HG02678 (cell line): ENCODE data around the gene UBR3.
"Not testable (repeated sequence)": the region's sequence is repeated elsewhere in the genome, so short reads cannot be mapped to it uniquely, and the experiment has no call there.

ENCODE experiments used
- ATAC-seq: cut with Tn5 transposase; IDR thresholded peaks from one replicate; pipeline ENCODE4 v1.9.1; 2021; ENCODE audit warnings: mild to moderate bottlenecking, moderate library complexity; ENCODE audit not compliant: unreplicated experiment

Gene UBR3

DNA sequence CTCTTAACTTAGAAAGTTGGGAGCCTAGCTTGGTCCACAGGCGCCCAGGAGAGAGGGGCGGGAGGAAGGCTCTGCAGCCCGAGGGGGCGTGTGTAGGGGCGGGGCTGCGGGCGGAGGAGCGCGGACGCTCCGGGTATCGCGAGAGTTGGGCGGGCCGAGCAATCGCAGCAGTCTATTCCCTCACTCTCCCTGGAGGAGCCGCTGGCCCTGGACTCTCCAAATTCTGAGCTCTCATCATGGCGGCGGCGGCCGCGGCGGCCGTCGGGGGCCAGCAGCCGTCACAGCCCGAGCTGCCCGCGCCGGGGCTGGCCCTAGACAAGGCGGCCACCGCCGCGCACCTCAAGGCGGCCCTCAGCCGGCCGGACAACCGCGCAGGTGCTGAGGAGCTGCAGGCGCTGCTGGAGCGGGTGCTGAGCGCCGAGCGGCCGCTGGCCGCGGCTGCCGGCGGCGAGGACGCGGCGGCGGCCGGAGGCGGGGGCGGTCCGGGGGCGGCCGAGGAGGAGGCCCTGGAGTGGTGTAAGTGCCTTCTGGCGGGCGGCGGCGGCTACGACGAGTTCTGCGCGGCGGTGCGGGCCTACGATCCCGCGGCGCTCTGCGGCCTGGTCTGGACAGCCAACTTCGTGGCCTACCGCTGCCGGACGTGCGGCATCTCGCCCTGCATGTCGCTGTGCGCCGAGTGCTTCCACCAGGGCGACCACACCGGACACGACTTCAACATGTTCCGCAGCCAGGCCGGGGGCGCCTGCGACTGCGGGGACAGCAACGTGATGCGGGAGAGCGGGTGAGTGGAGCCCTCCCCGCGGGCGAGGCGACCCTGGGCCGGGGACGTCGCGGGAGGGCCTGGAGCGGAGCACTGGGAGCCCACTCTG, at the start of gene UBR3:
Gene UBR3 (plus strand): TSS at position 183 of the 869 bp plus-strand sequence. CDS start 54 bp downstream, at position 237.
- ATAC-seq = peak; percentile 83

DNA sequence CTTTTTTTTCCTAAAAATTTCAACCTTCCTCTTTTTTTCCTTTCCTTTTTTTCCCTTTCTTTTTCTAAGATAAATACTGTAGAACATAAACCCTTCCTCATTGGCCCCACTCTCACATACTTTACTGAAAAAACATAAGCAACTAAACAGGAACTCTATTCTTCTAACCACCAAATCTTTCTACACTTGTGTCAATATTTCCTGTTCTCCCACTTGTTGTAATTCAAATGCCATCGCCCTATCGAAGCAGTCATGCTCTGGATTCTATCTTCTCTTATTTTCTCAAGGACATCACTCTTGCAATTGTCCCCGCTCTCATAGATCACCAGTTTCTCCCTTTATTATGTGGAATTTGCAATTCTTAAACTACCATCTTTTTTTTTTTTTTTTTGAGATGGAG, 48.8 kb upstream of the UBR3 start:
- no peak for ATAC-seq

GRCh38 chr2:169781249-169782013, 45.8 kb upstream of the UBR3 start:
- no peak for ATAC-seq

DNA sequence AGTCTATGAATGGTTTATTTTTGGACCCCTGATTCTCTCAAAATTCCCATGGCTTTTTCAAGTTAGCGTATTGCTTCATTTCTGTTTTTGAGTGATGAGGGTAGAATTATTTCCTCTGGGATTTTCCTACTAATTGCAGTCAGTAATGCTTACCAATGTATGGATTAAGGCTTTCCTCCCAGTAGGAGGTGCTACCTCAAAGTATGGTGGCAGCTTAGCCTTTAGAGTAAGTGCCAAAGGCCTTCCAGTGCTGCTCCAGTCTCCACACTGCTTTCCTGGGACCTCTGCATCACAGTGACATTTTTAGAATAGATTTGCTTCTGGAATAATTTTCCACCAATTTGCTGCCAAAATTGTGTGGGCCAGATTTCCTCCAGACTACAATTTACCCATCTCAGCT, 44.7 kb upstream of the UBR3 start:
- no peak for ATAC-seq

GRCh38 chr2:169790581-169790980, 36.7 kb upstream of the UBR3 start:
- ATAC-seq = no peak

GRCh38 chr2:169795181-169795580, 32.1 kb upstream of the UBR3 start:
- no peak for ATAC-seq

DNA sequence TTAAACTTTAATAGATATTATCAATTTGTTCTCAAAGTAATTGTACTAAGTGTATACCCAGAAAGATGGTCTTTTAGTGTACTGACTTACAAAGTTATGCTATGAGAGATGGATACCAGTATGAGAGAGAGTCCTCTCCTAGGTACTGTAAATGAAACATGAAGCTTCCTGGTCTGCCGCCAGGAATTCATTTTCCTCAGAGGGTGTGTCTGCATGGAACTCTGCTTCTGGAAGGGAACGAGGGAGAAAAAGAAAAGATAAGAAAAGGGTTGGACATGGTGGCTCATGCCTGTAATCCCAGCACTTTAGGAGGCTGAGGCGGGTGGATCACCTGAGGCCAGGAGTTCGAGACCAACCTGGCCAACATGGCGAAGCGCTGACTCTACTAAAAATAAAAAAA, 30.8 kb upstream of the UBR3 start:
- no peak for ATAC-seq

DNA sequence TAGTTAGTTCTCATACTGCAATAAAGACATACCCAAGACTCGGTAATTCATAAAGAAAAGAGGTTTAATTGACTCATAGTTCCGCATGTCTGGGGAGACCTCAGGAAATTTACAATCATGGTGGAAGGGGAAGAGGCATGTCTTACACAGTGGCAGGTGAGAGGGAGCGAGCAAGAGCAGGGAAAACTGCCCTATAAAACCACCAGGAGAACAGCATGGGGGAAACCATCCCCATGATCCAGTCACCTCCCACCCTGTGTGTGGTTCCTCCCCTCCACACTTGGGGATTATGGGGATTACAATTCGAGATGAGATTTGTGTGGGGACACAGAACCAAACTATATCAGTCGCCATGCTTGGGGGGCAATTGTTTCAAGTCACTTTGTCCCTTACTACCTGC, 29.7 kb upstream of the UBR3 start:
- ATAC-seq = no peak

DNA sequence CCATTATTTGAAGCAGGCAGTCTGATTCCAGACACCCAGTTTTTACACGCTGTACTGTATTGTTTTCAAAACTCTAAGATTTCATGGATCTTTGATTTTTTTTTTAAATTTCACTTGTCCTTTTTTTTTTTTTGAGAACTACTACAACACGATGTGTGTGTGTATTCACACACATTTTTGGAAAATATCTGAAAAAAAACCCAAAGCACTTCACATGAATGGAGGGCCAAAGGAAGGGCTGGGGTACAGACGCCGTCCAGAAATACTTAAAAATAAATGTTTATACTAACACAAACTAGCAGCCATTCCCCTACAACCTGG, 28.9 kb upstream of the UBR3 start:
- no peak for ATAC-seq

DNA sequence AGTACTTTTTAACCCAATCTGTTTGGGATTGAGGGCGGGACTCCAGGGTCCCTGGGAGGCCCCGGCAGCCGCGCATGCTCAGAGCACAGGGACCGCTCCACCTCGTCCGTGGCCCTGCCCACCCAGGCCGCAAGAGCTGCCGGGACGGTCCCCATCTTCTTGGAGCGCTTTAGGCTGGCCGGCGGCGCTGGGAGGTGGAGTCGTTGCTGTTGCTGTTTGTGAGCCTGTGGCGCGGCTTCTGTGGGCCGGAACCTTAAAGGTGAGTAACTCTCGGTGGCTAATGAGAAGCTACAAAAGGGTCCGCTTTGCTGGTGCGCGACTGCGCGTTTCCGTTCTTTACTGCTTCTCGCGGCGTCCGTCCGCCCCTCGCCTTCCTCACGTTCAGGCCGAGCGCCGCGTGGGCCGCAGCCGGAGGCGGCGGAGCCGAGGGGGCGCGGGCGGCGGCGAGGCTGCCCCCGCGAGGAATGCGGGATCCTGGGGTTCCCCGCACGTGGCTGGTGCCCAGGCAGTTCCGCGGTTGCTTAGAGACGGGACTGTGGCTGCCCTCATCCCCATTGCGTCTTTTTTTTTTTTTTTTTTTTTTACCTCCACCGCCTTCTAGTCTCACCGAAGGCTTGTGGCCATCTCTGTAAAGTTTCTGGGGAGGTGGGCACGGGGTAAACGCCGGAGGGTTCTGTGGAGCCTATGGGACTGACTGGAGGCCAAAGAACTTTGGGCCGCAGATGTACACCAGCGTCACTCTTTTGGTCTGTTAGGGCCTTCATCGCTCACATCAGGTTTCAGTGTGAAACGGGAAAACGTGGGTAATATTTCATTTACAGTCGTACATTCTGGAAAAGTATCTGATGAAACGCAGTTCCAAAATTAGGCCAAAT, 28.3 kb upstream of the UBR3 start, which contains the start of gene SSB:
Gene SSB (plus strand): TSS at position 154 of the 875 bp plus-strand sequence. CDS start 2,090 bp downstream, outside the sequence.
- peak; percentile 98 for ATAC-seq

DNA sequence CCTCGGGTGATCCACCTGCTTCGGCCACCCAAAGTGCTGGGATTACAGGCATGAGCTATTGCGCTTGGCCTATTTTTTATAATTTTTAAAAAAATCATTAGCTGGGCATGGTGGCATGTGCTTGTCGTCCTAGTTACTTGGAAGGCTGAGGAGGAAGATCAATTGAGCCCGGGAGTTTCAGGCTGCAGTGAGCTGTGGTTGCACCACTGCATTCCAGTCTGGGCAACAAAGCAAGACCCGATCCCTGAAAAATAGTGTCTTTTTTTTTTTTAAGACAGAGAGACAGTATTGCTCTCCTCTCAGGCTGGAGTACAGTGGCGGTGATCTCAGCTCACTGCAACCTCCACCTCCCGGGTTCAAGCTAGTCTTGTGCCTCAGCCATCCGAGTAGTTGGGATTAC, 23.8 kb upstream of the UBR3 start:
- no peak for ATAC-seq

GRCh38 chr2:169806586-169806985, 20.7 kb upstream of the UBR3 start:
- no peak for ATAC-seq

DNA sequence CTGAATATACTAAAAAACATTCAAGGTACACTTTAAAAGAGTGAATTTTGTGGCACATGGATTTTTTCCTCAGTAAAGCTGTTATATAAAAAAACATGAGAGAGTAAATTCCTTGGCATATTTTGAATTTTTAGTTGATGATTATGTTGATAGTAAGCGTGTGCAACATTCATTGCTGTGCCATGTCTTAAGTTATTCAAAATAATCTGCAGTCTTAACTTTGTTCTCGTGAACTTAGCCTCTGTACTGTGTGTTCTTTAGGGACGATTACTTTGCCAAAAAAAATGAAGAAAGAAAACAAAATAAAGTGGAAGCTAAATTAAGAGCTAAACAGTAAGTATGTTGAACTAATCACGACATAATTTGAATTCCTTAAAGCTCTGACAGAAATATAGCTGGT, 19.0 kb upstream of the UBR3 start:
- ATAC-seq = no peak

DNA sequence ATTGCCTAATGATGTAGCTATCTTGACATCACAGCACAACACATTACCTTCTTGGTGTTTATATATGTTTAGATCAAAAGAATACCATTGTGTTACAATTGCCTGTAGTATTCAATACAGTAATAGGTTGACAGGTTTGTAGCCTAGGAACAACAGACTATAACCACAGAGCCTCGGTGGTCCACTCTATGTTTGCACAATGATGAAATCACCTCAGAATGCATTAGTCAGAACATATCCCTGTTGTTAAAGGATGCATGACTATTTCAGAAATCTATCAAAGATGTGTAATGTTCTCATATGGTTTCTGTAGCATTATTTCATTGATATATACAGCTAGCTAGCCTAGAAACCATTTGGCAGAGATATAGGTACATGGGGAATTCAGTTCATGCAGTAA, 11.4 kb upstream of the UBR3 start:
- no peak for ATAC-seq

DNA sequence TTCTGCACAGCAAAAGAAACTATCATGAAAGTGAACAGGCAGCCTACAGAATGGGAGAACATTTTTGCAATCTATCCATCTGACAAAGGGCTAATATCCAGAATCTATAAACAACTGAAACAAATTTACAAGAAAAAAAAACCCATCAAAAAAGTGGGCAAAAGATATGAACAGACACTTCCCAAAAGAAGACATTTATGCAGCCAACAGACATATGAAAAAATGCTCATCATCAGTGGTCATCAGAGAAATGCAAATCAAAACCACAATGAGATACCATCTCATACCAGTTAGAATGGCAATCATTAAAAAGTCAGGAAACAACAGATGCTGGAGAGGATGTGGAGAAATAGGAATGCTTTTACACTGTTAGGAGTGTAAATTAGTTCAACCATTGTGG, 10.3 kb upstream of the UBR3 start:
- ATAC-seq = not testable (repeated sequence)

DNA sequence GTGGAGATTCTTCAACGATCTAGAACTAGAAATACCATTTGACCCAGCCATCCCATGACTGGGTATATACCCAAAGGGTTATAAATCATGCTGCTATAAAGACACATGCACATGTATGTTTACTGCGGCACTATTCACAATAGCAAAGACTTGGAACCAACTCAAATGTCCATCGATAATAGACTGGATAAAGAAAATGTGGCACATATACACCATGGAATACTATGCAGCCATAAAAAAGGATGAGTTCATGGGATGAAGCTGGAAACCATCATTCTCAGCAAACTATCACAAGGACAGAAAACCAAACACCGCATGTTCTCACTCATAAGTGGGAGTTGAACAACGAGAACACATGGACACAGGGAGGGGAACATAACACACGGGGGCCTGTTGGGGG, 9.9 kb upstream of the UBR3 start:
- not testable (repeated sequence) for ATAC-seq

GRCh38 chr2:169818241-169818640, 9.0 kb upstream of the UBR3 start:
- no peak for ATAC-seq

DNA sequence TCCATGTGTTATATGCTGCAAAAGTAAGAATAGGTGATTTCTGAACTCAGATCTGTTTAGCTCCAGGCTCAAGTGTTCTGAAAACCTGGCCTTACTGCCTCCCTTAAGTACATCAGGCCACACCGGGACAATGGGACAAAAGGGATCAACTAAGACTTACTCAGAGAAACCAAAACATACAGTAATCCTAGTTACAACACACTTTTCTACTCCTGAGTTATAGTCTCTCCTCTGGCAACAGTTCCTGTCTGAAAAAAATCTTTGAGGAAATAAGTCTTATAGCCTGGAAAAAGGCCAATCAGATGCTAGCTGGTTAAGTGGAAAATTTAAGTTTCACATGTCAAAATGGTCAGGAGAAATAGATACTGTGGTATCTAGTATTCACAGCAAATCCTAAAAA, 8.1 kb upstream of the UBR3 start:
- no peak for ATAC-seq

- ATAC-seq = not testable (repeated sequence)
These were observed 7.2 kb upstream of the UBR3 start for GRCh38 chr2:169820101-169820500.

GRCh38 chr2:169822036-169822435, 5.2 kb upstream of the UBR3 start:
- ATAC-seq = no peak

GRCh38 chr2:169822785-169823392, 4.4 kb upstream of the UBR3 start:
- no peak for ATAC-seq
